Mucosa of descending colon (tissue), 3 donors: ENCODE results near the gene SPTSSB. TPM values are rescaled to one million over a fixed set of nuclear protein-coding genes. Genes with fewer than 3 reads are reported as not detected.

Experiments used
- ATAC-seq: fragments of 200-7000 bp; cut with Tn5 transposase; one replicate; pipeline ENCODE4 v1.9.1; 2020; ENCODE audit warnings: mild to moderate bottlenecking, moderate library complexity
- DNase-seq, 3 donors: peaks; one replicate each; pipeline ENCODE4 v3.0.0-alpha.2; 2020
- H3K36me3 ChIP-seq: fragments of 200-600 bp; one replicate; pipeline ENCODE4 v1.8.0; 2021; ENCODE audit warnings: low read depth, mild to moderate bottlenecking
- H3K4me1 ChIP-seq: fragments of 200-600 bp; one replicate; pipeline ENCODE4 v1.8.0; 2021; ENCODE audit warnings: low read depth, mild to moderate bottlenecking
- H3K4me3 ChIP-seq: fragments of 200-600 bp; one replicate; pipeline ENCODE4 v1.8.0; 2021; ENCODE audit warnings: mild to moderate bottlenecking
- H3K9me3 ChIP-seq: fragments of 200-600 bp; one replicate; pipeline ENCODE4 v1.8.0; 2021; ENCODE audit warnings: mild to moderate bottlenecking
- CTCF ChIP-seq: fragments of 200-600 bp; IDR thresholded peaks from one replicate; pipeline ENCODE4 v1.8.0; 2022; ENCODE audit warnings: antibody characterized with exemption, mild to moderate bottlenecking
- intact Hi-C, 2 donors: fragments of 100-400 bp; cut with DNase I in 1 of 2; cut with micrococcal nuclease in 1 of 2; formaldehyde crosslinking; loops; one replicate each; pipeline versions ENCODE4 v1.11.0 to v1.11.1; 2022; cut with DNase I, micrococcal nuclease
- total RNA-seq, 3 donors: library from RNA; stranded (reverse); fragmentation: NEBNext Ultra II Directional in 2 of 3; extraction: Animal tissue kit (Norgen Biotek cat#: 25700) in 2 of 3; gene quantifications; one replicate each; pipeline versions ENCODE4 v1.2.1 to v1.2.4, GENCODE V29; 2021 to 2023
- donor health status: DM: no; HTN: no; CAD: no; lungs with moderate emphysema.
- donor health status: DM: no; HTN: no; CAD: no.
- donor health status: DM: no; HTN: yes; CAD: no.

SPTSSB gene
- total RNA-seq, 3 donors from 2014 or later = 0.65 to 1.9 (median 0.66) TPM

- peak; percentile 45 for ATAC-seq
- TF ChIP-seq CTCF = no peak
- Histone ChIP-seq H3K4me1 (peaks cover 7% of the 10 kb centered on the region), H3K36me3 (no peaks in the 10 kb centered on the region), H3K9me3 (no peaks in the 10 kb centered on the region), H3K4me3 (no peak overlapping the region)
- intact Hi-C loops = no loop called here
- no peak for DNase-seq
Measured at GRCh38 chr3:161390200-161390599, 18.9 kb upstream of the SPTSSB start.

- DNase-seq (no peak), ATAC-seq (no peak)
- Histone ChIP-seq H3K9me3 (no peaks in the 10 kb centered on the region), H3K4me1 (peaks cover 7% of the 10 kb centered on the region), H3K36me3 (no peaks in the 10 kb centered on the region), H3K4me3 (no peak overlapping the region)
- no peak for TF ChIP-seq CTCF
- intact Hi-C loops = no loop called here
Measured at GRCh38 chr3:161389445-161390035, 18.2 kb upstream of the SPTSSB start.

- no peak overlapping the region for H3K4me3 ChIP-seq
- H3K36me3 ChIP-seq = no peaks in the 10 kb centered on the region
- TF ChIP-seq CTCF = no peak
- DNase-seq = no peak
- no peaks in the 10 kb centered on the region for H3K9me3 ChIP-seq
- no peak for ATAC-seq
- peaks cover 7% of the 10 kb centered on the region for H3K4me1 ChIP-seq
- intact Hi-C loops = no loop called here
Measured at GRCh38 chr3:161388855-161389254, 17.5 kb upstream of the SPTSSB start.

GRCh38 chr3:161386991-161387770 lies 15.9 kb upstream of the SPTSSB start:
- DNase-seq = no peak
- TF ChIP-seq CTCF = no peak
- Histone ChIP-seq H3K36me3 (no peaks in the 10 kb centered on the region), H3K4me1 (no peaks in the 10 kb centered on the region), H3K9me3 (no peaks in the 10 kb centered on the region), H3K4me3 (no peak overlapping the region)
- intact Hi-C loops = no loop called here
- no peak for ATAC-seq

- TF ChIP-seq CTCF = no peak
- intact Hi-C loops = no loop called here
- peak; percentile 75 for ATAC-seq
- Histone ChIP-seq H3K4me3 (no peak overlapping the region), H3K9me3 (no peaks in the 10 kb centered on the region), H3K4me1 (peaks cover 17% of the 10 kb centered on the region), H3K36me3 (no peaks in the 10 kb centered on the region)
- DNase-seq = peak; percentile 14 to 47 (median 26)
Measured at GRCh38 chr3:161372321-161373260, 1.3 kb upstream of the SPTSSB start.
